Effector CD8-positive, alpha-beta T cell (primary cell): ENCODE results near the gene PEMT.

Experiments used
- DNase-seq: peaks from one replicate; lab custom pipeline; 2025; lab: John Stamatoyannopoulos, UW

The PEMT gene

DNA sequence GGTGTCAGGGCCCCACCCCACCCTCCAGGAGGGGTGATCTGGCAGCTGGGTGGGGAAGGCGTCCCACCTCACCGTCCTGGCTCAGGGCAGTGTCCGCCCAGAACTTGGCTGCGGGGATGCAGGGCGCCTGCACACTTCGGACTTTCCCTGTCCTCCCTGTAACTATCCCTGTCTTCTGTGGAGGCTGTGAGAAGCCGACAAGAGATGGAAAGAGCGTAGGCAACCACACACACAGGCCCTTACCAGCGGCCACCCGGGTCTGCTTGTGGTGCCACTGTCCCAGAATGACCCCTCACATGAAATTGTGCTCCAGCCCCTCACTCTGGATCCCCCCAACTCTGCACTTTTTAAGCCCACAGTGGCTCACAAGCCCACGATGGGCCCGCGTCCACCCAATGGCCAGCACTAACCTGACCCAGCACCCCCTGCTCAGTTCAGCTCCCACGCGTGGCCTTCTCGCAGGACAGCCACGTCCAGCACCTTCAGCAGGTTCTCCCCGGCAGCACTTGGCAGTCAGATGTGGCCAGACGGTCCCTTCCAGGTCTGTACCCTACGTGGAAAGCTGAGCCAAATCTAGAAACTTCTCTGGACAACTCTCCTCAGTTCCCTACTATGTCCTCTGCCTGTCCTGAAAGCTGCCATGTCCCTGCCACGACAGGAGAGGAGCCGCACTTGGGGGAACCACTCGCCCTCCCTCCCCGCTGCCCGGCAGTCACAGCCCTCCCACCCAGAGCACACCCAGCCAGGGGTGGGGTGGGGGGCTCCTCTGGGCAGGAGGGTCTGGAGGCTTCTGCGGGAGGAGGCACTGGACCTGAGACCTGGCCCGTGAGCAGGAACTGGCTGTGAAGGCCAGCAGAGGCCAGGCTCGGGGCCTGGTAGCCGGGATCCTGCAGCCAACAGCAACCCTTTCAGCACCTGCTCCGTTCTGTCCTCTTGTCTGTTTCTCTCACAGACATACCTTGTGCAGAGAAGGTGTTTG lies 38.0 kb downstream of the PEMT start:
- no peak for DNase-seq

GRCh38 chr17:17552351-17553216 lies 38.9 kb downstream of the PEMT start:
- no peak for DNase-seq

DNA sequence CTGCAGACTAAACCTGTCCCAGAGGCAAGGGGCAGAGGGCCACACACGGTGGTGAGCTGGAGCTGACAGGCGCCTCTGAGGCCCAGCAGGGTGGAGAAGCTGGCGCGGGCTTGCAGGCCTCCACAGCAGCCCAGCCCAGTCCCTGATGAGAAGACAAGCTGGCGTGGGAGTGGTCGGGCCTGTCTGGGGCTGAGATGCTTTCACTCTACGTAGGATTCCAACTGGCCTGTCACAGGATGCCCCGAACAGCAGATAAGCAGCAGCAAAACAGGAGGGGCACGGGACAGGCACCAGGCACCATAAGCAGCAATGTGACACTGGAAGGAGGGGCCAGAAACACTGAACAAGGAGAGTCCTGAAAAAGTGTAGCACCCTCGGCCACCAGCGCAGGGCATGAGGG lies 40.1 kb downstream of the PEMT start:
- no peak for DNase-seq

GRCh38 chr17:17549732-17550366 lies 41.7 kb downstream of the PEMT start:
- DNase-seq, result no peak

DNA sequence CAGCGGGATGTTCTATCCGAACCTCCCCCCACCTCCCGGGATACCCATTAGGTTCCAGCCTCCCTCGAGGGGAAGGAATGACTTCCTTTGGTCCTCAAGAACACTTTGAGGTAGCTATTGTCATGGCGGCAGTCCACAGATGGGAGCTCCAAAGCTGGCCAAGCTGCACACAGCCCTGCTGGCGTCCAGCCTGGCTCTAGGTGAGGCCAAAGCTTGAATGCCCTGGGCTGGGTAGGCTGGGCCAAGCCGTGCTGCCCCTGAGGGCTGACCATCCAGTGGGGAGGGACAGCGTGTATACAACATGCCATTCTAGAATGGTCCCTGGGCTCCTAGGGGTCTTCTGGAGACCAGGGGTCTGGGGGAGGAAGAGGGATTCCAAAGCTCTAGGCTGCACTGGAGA lies 43.5 kb downstream of the PEMT start:
- DNase-seq, result no peak

- DNase-seq, result no peak
Observed at GRCh38 chr17:17547210-17547764, 44.2 kb downstream of the PEMT start.

GRCh38 chr17:17546399-17547185 lies 44.9 kb downstream of the PEMT start:
- DNase-seq, result no peak

DNA sequence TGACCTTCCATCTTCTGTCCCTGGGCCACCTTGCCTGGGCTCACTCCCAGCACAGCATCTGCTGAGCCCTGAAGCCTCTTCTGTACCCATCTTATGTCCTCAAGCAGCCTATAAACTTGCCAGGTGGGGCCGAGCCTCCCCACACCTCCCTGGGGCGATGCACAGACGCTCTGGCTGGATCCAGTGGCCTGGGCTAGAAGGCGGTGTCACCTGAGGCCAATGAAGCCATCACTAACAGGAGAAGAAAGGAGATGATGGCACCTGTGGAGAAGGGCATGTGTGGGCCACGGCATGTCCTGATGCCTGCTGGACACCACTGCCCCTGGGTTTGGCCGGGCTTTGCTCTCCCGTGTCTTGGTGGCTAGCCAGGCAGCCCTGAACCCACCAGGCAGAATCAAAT lies 45.5 kb downstream of the PEMT start:
- DNase-seq, result no peak

DNA sequence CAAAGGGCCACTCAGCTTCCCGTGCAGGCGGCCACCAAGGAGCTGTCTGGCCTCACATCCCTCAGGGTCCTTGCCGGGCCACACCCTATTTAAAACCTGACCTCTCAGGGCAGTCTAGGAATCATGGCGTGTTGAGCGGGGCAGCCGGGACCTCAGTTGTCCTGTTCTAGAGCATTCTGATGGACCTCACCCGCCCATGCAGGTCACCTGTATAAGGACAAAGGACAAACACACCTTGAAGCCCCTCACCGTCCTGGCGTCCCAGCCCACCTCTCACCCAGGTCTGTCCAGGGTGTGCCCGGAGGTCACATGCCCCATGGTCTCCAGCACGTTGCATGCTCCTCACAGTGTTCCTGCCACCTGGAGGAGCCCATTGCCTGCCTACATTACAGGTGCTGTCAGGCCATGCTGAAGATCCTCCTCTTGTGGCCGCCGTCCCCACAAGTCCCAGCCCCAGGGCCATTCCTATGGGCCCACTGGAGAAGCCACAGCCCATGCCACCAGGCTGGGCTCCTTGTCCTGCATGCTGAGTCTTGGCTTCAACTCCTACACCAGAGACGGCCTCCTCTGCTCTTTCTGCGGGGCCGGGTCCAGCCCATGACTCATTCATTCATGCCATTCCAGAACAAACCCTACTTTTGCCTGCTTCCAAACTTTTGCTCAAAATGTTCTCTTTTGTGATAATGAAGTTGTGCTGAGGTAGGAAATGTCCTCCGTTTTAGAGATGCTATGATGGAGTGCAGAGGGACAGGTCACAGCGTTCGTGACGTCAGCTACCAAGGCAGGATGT lies 46.3 kb downstream of the PEMT start:
- DNase-seq, result no peak

DNA sequence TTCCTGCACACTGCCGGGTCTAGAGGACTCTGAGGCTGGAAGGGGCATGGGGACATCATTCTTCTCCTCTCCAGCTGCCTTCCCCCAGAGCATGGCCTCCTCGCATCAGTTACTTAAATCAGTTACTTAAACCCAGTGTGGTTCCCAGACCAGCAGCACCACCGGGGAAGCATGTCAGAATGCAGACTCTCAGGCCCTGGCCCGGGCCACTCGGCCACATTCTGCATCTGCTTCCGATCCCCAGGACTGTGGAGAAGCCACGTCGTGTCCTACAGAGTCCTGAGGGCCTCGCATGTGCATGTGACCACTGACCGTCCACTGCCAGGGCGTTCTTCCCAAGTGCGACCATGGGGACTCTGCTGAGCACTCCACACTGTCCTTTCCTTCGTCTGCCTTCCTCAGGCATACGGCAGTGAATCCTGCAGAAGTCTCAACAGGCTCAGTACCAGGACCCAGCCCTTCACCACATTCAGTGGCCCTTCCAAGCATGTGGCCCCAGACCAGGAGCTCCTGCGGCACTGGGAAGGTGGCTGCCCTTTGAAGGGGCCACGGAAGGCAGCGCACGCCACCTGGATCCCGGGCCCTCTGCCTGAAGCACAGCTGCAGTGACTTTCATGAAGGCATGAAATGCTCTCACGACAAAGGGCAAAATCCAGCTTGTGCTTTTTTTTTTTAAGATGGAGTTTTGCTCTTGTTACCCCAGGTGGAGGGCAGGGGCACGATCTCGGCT lies 48.4 kb downstream of the PEMT start:
- DNase-seq, result no peak

GRCh38 chr17:17541640-17542001 lies 49.9 kb downstream of the PEMT start:
- no peak for DNase-seq

GRCh38 chr17:17540935-17541639 lies 50.4 kb downstream of the PEMT start:
- DNase-seq, result no peak

GRCh38 chr17:17540278-17540906 lies 51.1 kb downstream of the PEMT start:
- DNase-seq, result no peak

DNA sequence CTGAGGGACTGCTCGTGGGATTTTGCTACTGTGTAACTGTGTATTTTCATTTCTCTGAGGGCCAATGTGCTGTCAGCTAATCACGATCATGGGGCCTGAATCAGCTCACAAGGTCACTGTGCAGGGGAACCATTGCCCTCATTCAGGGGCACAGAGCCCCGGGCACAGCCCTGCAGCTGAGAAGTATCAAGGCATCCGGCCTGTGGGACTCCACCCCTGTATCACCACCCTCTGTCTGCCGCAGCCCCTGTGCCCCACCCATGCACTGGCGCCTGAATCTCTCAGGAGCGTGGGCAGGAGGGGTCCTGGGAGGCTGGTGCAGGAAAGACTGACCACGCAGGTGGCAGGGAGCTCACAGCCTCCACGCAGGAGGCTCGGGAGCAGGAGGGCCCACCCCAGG lies 51.9 kb downstream of the PEMT start:
- DNase-seq, result no peak

DNA sequence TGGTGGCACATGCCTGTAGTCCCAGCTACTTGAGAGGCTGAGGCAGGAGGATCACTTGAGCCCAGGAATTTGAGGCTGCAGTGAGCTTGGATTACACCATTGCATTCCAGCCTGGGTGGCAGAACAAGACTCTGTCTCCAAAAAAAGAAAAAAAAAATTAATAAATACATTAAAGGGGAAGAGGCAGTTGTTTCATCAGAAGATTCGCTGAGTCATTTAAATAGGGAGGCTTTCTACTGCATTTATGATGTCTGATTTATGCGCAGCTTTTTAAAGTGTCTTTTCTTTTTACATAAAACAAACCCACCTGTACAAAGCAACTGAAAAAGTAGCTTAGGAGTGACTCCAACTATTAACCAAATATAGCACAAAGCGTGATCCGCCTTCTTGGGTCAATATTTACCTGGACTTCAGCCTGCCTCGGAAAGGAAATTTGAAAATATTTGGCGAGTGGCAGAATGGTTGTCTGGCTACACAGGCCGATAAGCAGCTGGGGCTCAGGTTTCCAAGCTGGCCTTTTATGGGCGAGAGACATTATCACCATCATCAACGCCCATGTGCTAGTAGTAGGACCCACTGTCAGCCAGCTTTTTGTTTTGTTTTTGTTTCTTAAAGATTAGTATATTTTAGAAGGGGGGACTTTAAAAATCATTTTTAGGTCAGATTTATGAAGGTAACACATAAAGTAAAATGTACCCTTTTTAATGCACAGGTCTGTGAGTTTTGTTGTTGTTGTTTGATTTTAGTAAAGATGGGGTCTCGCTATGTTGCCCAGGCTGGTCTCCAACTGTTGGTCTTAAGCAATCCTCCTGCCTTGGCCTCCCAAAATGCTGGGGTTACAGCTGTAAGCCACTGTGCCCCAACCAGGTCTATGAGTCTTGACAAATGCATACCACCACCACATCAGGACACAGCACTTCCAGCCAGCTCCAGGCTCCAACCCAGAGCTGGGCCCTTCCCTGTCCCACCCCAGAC lies 52.8 kb downstream of the PEMT start:
- DNase-seq, result no peak

DNA sequence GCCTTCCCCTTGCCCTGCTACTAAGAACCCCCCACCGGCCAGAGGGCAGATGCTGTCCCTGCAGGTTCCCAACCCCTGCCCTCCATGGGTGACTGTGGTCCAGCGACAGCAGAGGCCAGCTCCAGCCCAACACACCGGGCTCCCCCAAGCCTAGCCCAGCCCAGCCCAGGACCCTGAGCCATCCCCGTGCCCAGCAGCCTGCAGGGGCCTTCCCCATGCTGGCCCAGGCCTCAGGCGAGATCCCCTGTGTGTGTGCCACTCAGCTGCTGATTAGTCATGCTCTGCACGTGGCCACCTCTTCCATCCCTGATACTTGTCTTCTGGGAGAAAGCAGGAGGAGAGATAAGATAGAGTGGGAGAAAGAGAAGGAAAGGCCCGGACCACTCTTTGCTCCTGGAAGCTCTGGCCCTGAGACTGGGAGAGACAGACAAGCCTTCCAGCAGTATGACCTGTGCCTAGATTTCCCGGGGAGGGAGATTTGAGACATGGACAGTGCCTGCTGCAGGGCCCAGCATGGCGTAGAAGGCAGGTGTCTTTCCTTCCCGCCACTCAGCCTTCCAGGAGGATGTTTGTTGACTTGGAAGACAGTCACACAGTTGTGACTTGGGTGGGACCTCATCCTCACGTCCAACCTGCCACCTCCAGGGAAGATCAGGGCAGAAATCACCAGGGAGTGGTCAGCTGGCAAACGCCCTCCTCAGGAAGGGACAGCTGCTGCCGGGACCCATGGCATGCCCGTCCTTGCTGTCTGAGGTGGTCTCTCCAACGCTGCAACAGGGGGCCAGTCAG lies 54.0 kb downstream of the PEMT start:
- DNase-seq, result no peak

DNA sequence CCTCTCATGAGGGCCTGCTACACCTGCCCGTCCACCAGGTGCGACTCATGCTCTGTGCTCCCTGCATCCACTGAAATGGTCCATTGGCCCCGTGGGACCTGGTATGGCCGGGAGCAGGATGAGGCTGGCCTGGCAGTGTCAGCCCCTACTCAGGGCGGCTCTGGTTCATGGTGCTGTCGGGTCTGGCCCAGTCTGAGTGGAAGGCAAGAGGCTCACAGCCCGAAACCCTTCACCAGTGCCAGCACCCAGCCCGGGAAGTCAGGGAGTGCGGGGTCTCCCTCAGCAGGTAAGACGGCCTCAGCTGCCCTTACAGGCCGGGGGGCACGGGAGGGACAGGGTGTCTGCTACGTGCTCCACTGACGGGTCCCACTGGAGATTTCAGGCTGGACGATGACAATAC lies 54.8 kb downstream of the PEMT start:
- no peak for DNase-seq
